Left renal pelvis (tissue), 4 donors: ENCODE measurements around the gene NRL. TPM values are rescaled to one million over a fixed set of nuclear protein-coding genes. Genes with fewer than 3 reads are reported as not detected.
"Not testable (repeated sequence)": the region's sequence is repeated elsewhere in the genome, so short reads cannot be mapped to it uniquely, and the experiment has no call there.

ENCODE experiments used
- DNase-seq, 4 donors: peaks; one replicate each; pipeline ENCODE4 v3.0.0-alpha.2; 2013; ENCODE audit warnings: low read depth in 4 of 4, low spot score in 3 of 4
- polyA plus RNA-seq, 4 donors: library from polyadenylated mRNA; unstranded; fragments of 120-200 nt; gene quantifications; one replicate each; pipeline ENCODE4 v1.2.1, GENCODE V29; 2013; ENCODE audit not compliant: insufficient read length in 4 of 4

The NRL gene
- polyA plus RNA-seq, 4 donors = 0.59 to 4.1 (median 2.1) TPM

DNA sequence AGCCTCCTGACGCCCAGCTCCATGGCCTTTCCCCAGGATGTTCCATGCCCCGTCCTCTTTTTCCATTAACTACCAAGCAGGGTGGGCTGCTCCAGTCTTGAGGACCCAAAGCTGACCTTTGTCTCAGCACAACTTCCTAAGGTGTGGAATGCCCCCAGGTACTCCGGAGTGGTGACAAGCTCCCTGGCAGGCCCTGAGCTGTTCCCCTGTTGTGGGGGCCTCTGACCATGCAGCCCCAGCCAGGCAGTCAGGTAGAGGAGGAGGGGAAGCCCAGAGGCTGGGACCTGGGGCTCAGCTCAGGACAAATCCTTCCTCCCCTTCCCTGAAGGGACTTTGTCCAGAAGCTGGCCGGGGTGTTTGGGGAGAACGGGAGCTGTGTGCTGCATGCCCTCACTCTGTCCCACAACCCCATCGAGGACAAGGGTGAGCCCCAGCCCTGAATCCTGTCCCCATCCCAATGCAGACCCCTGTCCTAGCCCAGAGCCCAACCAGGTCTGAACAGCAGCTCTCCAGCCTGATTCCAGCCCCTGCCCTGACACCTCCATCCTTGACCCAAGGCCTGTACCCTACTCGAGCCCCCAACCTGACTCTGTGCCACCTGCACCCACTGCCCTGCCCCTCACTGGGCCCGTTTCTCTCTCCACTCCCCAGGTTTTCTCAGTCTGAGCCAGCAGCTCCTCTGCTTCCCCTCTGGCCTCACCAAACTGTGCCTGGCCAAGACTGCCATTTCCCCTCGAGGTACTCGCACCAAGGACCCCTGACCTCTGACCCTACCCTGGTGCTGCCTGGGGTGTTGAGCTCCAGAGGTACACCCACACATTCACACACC lies 58.6 kb downstream of the NRL start:
- DNase-seq = no peak

DNA sequence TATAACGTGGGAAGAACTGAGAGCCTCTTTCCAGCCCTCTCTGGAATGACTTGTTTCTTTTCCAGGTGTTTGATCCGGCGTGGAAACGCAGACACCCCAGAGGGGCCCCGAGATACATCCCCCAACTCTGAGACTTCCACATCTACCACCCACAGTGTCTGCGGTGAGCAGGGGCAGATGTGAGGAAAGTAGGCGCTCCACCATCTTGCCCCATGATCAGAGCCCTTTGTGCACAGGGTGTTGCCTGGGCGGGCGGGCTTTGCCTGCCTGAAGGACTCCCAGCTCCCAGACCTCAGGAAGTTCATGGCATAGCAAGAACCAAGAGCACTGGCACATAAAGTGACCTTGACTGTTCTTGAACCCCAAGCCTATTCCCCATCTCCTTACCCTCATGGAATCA lies 60.1 kb downstream of the NRL start:
- DNase-seq = no peak

DNA sequence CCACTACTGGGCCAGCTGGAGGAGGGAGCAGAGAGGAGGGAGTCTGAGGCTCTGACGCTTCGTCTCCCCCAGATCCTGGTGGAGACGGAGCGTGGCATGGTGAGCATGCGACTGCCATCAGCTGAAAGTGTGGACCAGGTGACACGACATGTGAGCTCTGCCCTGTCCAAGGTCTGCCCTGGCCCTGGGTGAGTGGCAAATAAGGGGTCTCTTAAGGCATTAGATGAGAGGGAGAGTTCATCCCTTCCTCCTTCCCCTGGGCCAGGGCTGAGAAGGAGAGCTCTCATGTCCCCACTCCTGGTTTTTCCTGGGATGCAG lies 60.5 kb downstream of the NRL start:
- no peak for DNase-seq

DNA sequence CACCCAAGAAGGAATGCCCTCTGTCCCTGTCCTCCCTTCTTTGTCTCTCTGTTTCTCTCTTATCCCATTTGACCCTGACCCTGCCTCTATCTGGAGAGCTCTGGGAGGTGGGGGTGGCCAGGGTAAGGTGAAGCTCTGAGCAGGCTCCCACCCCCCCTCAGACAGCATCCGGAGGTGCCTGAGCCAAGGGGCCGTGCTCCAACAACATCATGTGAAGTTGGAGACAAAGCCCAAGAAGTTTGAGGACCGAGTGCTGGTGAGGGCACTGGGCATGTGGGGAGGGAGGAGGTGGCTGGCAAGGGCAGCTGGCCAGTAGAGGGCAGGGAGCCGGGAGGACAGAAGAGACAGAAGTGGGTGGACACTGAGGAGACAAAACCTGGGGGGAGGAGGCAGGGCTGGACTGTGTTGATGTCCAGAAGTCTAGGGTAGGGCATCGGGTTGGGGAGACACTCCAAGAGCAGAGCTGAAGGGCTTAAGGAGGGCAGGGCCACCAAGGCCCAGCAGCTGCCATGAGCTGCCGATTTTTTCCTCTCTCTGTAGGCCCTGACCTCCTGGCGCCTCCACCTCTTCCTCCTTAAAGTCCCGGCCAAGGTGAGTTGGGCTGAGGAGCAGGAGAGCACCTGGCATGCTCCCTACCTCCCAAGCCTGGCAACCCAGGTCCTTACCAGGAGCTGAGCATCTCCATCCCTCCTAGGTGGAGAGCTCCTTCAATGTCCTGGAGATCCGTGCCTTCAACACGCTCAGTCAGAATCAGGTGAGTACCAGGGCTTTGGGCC lies 61.0 kb downstream of the NRL start:
- no peak for DNase-seq

DNA sequence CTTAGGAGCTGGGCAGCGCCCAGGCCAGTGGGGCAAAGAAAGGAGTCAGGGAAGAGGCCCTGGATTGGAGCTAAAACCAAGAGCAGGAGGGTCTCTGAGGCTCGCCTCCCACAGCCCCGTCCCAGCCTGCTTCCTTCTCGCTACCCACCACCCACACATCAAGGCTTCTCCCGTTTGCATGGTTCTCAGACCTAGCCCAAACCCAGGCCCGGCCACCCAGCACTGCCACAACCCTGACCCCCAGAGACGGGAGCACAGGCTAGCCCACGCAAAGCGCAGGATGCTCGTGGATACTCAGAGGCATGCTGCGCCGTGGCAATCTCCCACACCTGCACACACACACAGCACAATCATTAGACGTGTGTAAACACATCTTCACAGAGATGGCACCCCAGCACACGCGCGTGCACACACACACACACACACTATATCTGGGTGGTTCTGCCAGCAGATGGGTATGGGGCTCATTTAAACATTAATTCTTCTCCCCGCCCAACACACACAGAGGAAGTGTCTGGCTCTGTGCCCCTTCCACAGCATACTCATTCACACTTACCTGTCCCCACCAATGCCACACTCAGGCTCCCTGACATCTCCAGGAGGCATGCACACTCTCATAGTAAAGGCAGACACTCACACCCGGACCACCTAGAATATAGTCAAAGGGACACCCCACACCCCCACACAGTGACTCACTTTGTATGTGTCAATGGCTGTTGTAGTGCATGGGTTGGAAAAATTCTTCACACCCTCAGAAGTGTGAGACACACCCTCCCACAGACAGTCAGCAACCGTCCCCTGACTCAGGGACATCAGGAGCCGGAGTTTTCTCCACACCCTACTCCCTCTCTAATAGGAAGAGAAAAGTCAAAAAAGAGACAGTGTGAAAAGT lies 61.8 kb downstream of the NRL start:
- no peak for DNase-seq

DNA sequence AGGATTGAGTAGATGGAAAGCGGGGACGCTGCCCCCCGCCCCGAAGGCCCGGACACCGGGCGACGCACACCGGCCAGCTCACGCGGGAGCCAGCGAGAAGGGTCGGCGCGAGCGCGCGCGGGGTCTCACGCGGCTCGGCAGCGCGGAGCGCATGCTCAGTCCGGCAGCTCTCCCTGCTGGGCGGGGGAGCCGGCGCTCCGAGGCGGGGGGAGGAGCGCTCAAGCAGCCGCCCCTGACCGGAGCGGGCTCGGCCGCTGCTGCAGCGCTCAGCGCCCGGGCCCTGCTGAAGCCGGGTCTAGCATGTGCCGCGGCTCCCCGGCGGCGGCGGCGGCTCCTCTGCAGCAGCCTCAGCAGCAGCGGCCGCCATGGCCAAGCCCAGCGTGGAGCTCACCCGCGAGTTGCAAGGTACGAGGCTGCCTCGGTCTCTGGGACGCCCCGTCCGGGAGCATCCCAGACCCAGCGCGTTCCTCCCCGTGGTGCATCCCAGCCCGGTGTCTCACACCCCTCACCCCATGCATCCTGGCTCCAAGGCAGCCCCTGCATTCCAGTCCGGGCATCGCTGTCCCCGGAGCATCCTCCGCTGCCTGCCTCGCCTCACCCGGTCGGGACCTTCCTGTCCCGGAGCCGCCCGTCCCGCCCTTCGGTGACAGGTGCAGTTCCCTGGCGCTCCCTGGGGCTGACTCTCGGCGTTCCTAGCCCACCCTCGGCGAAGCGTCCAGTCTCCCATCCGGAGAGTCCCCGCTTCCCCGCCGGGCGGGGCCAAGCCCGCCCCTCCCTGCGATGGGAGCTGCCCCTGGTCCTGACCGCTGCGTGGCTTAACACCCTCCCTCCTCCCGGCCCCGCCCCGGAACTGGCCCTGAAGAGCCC lies 62.7 kb downstream of the NRL start, which contains the start of gene CARMIL3:
TSS of gene CARMIL3 (plus strand) at position 221 of the 867 bp plus-strand sequence. CDS start at position 366, 145 bp downstream.
- peak in 2 of 4 donors; percentile 47 to 61 for DNase-seq

DNA sequence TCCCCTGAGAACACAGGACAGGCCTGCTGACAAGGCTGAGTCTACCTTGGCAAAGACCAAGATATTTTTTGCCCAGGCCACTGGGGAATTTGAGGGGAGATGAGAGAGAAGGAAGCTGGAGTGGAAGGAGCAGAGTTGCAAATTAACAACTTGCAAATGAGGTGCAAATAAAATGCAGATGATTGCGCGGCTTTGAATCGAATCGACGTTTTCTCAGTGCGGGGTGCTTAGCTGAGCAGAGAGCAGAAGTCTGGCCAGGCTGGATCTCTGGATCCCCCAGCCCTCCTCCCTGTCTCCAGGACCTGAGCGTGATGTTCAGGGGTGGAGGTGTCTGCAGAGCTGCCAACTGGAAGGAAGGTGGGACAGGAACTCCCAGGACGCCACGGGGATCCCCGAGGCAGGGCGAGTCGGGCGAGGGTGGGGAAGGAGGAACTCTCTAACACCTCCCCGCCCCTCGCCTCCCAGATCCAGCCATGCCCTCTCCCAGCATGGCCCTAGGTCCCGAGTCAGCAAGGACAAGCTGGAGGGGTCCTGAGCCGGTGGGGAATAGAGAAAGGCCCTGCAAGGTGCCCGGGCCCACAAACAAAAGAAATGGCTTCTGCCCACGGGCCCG lies 63.5 kb downstream of the NRL start:
- no peak for DNase-seq

DNA sequence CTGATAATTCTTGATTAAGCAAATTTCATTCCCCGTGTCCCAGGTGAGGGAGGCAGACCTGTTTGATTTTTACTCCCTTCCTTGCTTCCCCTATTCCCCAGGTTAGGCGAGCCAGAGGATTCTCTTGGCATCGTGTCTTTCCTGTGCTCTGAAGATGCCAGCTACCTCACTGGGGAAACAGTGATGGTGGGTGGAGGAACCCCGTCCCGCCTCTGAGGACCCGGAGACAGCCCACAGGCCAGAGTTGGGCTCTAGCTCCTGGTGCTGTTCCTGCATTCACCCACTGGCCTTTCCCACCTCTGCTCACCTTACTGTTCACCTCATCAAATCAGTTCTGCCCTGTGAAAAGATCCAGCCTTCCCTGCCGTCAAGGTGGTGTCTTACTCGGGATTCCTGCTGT lies 64.0 kb downstream of the NRL start:
- DNase-seq = not testable (repeated sequence)

DNA sequence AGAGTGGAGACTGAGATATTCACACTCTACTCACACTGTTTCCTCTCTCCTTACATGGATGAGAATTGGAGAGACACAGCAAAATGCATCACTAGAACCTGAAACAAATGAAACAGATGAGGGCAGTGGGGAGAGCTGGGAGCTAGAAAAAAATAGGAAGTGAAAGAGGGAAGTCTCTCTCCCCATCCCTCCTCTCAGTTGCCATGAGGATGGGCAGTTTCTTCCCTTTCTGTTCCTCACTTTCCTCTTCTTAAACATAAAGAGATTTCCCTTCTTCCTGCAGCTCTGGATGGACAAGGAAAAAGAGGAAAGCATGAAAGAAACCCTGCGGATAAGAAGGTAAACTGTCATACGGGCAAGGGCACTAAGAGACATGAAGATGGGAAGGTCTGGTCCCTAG lies 65.7 kb downstream of the NRL start:
- not testable (repeated sequence) for DNase-seq

DNA sequence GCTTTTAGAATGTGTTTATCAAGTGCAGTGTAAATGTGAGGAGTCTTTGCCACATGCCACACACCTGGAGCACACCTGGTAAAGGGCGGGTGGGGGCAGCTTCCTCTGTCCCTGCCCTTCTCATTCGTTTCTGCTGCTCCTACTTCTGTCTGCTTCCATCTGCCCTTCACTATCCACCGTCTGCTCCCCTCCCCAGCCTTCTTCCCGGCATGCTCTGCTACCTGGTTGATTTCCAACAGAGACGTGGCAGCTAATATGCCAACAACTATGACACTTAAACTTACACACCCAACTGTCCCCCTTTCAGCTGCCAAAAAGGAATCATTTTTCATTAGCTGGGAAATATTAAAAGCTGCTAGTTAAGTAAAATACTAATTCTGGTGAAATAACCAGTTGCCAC lies 72.0 kb downstream of the NRL start:
- DNase-seq = no peak

DNA sequence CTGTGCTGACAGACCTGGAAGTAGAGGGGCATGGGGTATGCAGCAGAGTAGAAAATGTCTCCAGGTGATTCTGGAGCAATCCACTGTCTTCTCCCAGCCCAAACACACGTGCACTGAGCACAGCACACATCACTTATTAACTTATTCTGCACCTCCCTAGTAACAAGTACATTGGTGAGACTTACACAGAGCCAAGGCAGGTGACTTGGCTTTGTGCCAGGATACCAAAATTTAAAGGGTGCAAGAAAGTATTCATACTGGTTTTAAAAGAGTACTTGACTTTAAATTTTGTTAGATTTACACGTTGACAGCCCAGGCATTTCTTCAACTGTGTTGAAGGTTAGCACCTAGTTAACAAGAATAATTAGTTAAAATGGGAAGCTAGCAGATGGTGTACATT lies 74.1 kb downstream of the NRL start:
- DNase-seq = no peak

DNA sequence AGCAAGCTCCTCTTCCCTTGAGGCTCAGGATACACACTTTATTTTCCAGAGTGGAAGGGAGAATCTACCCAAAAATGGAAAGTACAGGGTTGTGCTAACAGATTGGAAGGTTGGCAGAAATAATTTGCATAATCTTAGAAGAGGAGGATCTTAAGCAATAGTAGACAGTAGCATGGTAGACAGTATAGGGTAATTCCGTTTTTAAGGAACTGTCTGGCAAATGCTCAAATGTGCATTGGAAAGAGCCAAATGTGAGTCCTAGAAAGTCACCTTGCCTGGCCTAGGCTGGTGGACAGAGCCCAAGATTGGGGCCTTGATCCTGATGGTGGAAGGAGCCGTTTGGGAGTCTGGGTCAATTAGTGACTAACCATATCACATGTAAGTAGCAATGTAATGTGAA lies 76.1 kb downstream of the NRL start:
- no peak for DNase-seq

DNA sequence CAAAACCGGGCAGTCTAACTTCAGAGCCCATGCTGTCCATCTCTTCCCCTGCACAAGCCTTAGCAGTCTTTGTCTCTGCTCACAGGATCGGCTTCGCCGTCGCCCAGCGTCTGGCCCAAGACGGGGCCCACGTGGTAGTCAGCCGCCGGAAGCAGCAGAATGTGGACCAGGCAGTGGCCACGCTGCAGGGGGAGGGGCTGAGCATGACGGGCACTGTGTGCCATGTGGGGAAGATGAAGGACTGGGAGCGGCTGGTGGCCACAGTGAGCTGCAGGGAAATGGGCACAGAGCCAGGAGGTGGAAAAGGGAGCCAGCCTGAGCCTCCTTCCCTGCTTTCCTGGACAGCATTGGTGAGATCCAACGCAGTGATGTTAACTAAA lies 77.1 kb downstream of the NRL start:
- DNase-seq = no peak

DNA sequence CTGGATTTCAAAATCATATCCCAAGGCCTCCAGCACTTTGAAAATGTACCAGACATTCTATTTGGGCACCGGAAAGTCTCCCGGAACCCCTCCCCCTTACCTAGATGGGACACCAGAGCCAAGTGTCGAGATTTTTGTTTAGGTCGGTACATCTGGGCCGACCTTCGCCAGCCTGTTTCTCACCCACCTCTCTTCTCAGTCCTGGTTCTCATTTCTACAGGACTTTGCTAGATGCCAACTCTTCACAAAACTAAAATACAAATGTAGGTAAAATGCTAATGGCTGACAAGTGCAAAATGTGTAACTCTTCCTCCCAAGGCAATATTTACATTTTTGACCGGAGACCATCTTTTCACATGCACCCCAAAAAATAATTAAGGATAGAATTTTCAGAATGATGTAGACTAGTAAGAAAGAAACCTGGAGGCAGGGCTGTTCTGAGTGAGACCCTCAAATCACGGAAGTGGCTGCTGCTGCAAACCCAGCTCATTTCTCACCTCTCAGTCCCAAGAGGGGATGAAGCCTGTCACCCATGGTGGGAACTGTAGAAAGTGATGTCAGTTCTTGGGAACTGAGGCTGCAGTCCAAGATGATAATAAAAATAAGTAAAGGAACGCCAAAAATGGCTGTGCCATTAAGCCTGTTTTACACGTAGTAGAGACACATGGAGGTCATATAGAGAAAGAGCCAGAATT lies 77.6 kb downstream of the NRL start:
- DNase-seq = not testable (repeated sequence)

DNA sequence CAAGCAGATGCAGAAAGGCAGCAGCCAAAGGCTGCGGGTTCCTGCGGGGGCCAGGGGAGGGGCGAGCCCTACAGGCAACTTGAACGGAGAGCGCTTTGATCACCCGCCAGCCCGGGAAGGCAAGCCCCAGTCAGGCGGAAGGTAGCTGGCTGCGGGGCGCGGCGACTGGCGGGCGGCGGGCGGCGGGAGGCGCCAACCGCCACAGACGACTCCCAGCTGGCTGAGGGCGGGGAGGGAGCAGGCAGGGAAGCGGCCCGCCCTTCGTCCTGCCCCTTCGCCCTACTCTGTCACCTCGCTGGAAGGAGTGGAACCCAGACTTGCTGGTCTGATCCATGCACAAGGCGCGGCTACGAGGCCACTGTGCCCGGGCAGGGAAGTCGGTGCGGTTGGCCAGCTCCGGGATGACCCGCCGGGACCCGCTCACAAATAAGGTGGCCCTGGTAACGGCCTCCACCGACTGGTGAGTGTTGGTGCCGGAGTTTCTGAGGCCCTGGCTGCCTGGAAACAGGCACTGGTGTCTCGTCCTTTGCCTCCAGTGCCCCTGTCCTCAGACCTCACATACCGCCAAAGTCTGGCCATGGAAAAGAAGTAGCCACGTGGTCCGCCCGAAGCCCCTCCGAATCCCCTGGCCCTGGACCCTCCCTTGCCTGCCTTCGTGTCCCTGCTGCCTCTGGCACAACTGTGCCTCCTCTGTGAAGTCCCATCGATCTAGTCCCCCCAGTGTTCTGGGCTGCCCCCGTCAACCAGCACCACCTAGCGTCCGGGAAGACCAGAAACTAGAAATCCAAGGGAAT lies 78.4 kb downstream of the NRL start:
- DNase-seq = peak in 1 of 4 donors; percentile 54

DNA sequence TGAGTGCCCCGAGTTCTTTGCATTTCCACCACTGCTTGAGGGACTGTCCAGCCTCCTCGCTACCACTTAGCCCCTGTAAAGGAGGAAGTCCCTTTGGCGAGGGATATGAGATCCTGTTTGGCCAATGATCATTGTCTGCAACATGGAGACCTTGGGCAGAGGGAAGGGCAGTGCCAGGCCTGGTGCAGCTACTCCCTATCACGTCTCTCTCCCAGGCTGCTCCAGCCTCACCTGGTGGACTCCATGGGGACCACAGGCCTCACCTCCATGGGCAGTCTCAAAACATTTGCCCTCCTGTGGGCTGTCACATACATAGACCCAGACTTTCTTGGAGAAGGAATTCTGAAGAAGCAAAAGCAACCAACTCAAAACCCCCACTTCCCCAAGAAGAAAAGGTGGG lies 79.0 kb downstream of the NRL start:
- not testable (repeated sequence) for DNase-seq

DNA sequence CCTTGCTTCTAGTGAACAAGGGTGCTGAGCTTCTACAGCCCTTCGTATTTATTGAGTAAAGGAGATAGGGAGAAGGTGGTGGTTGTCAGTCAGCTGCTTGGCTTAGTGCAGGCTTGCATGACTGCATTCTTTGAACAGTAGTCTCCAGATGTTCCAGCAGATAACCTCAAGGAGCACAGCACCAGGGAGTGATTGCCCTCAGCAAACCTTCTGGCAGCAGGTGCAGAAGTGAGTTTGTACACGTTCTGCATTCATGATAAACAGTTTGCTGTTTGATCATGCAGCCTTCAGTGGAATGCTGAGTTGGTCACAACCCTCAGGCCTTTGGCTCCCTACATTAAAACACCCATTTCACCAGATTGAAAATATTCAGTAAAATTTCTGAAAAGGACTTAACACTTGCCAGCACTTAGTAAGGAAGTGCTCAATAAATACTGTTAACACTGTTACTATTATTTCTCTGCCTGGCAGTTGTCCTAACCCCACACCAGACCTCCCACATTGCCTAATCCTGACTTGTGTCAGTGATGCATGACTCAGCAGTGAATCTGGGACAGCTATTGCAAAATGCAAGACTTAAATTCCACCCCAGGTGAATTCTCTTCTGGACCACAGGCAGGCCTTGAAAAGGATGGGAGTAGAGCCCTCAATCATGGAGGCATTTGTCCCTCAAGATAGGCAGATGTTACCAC lies 81.9 kb downstream of the NRL start:
- DNase-seq = no peak

DNA sequence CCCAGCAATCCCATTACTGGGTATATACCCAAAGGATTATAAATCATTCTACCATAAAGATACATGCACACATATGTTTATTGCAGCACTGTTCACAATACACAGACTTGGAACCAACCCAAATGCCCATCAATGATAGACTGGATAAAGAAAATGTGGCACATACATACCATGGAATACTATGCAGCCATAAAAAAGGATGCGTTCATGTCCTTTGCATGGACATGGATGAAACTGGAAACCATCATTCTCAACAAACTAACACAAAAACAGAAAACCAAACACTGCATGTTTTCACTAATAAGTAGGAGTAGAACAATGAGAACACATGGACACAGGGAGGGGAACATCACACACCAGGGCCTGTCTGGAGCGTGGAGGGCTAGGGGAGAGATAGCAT lies 83.4 kb downstream of the NRL start:
- not testable (repeated sequence) for DNase-seq
